HFFc6 (cell line): ENCODE measurements around the gene ACOT8. TPM values are rescaled to one million over a fixed set of nuclear protein-coding genes. Genes with fewer than 3 reads are reported as not detected.
A peak's percentile ranks its signal among the peaks of the same experiment; 100 is the strongest.

Experiments
- DNase-seq: peaks from one replicate; pipeline ENCODE4 v3.0.0-alpha.2; 2018
- H3K27ac Mint-ChIP-seq: 2 replicates; pipeline ENCODE4 v1.8.0; 2020; ENCODE audit warnings: mild to moderate bottlenecking, mixed read lengths
- H3K27me3 Mint-ChIP-seq: 2 replicates; pipeline ENCODE4 v1.8.0; 2021; ENCODE audit warnings: mild to moderate bottlenecking, moderate library complexity, mixed read lengths; ENCODE audit not compliant: insufficient read depth
- H3K36me3 Mint-ChIP-seq: 2 replicates; pipeline ENCODE4 v1.8.0; 2021; ENCODE audit warnings: low read depth, mixed read lengths
- H3K4me1 Mint-ChIP-seq: 2 replicates; pipeline ENCODE4 v1.8.0; 2020; ENCODE audit warnings: low read depth, mixed read lengths
- H3K4me3 Mint-ChIP-seq: 2 replicates; pipeline ENCODE4 v1.8.0; 2020; ENCODE audit warnings: mild to moderate bottlenecking, moderate library complexity, mixed read lengths
- H3K9me3 Mint-ChIP-seq: 2 replicates; pipeline ENCODE4 v1.8.0; 2020; ENCODE audit warnings: mild to moderate bottlenecking, mixed read lengths
- total RNA-seq, 6 experiments: library from RNA; stranded (reverse); fragmentation: NEBNext Ultra II Directional; extraction: Animal tissue kit (Norgen Biotek cat#: 25700); gene quantifications; 2 replicates in 1 of 6; 3 replicates in 5 of 6; pipeline ENCODE4 v1.2.3, GENCODE V29; 2021
- TF ChIP-seq, protein P1 (sequence below): fragments of 200-600 bp; sonication (generic); IDR thresholded peaks from 2 replicates; pipeline ENCODE4 v1.5.0; 2021; ENCODE audit warnings: antibody characterized with exemption, mild to moderate bottlenecking

The ACOT8 gene
- total RNA-seq, 6 experiments from 2014 or later, result 24.2 to 31.2 (median 26.4) TPM

DNA sequence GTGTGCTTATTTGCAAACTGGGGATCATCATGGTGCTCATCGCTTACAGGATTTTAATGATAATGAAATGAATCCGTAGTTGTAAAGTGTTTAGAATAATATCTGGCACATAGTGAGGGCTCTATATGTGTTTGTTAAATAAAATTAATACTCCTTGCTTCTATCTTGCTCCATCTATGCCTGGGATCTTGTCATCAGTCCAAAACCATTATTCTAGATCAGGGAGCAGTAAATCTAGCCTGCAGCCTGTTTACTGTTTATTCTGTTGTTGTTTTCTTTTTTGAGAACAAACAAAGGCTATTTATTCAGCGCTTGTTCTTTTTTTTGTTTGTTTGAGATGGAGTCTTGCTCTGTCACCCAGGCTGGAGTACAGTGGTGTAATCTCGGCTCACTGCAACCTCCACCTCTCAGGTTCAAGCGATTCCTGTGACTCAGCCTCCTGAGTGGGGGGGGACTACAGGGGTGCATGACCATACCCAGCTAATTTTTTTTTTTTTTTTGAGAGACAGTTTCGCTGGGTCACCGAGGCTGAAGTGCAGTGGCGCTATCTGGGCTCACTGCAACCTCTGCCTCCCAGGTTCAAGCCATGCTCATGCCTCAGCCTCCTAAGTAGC is 8.1 kb downstream of the ACOT8 start:
- TF ChIP-seq, protein P1, sequence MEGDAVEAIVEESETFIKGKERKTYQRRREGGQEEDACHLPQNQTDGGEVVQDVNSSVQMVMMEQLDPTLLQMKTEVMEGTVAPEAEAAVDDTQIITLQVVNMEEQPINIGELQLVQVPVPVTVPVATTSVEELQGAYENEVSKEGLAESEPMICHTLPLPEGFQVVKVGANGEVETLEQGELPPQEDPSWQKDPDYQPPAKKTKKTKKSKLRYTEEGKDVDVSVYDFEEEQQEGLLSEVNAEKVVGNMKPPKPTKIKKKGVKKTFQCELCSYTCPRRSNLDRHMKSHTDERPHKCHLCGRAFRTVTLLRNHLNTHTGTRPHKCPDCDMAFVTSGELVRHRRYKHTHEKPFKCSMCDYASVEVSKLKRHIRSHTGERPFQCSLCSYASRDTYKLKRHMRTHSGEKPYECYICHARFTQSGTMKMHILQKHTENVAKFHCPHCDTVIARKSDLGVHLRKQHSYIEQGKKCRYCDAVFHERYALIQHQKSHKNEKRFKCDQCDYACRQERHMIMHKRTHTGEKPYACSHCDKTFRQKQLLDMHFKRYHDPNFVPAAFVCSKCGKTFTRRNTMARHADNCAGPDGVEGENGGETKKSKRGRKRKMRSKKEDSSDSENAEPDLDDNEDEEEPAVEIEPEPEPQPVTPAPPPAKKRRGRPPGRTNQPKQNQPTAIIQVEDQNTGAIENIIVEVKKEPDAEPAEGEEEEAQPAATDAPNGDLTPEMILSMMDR, result no peak
- Mint-ChIP-seq H3K4me3 (no peak overlapping the region), H3K4me1 (no peaks in the 10 kb centered on the region), H3K27ac (no peak overlapping the region), H3K27me3 (peaks cover 2% of the 10 kb centered on the region; the same call in 1 of the 2 replicates), H3K9me3 (no peaks in the 10 kb centered on the region), H3K36me3 (peaks cover 8% of the 10 kb centered on the region; the same call in 1 of the 2 replicates)
- DNase-seq, result no peak

DNA sequence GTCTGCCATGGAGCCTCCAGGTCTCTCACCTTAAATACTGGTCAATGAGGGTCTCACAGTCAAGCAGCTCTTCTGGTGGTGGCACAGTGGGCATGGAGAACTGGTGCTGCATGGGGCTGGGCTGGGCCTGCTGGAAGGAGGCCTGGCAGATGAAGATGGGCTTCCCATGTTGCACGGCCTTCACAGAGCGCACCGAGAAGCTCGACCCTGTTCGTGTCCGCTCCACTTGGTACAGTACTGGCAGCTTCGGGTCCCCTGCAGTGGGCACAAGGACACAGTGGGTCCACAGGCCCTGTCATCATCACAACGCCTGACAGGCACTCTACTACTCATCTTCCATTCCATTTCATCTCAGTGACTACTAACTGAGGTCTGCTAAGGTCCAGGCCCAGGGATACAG is 8.8 kb downstream of the ACOT8 start:
- no peak overlapping the region; the same call in 1 of the 2 replicates for H3K27ac Mint-ChIP-seq
- peaks cover 10% of the 10 kb centered on the region; the same call in 1 of the 2 replicates for H3K36me3 Mint-ChIP-seq
- no peaks in the 10 kb centered on the region for H3K9me3 Mint-ChIP-seq
- H3K4me3 Mint-ChIP-seq, result no peak overlapping the region
- TF ChIP-seq, protein P1, result no peak
- no peaks in the 10 kb centered on the region for H3K4me1 Mint-ChIP-seq
- peaks cover 2% of the 10 kb centered on the region; the same call in 1 of the 2 replicates for H3K27me3 Mint-ChIP-seq
- no peak for DNase-seq

DNA sequence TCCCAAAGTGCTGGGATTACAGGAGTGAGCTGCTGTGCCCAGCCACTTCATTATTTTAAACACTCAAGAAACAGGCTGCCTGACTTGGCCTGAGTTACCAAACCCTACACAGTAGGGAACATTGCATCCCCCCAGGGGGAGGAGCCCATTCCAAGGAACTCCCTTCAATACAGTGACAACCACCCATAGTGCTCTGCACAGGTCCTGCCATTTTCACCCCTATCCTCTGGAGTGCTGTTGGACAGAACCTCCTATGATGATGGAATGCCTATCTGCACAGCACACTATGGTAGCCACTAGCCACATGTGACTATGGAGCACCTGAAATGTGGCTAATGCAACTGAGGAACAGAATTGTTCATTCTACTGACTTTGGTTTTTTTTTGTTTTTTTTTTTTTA is 11.7 kb downstream of the ACOT8 start:
- Mint-ChIP-seq H3K4me1 (peaks cover 12% of the 10 kb centered on the region), H3K27me3 (peaks cover 2% of the 10 kb centered on the region; the same call in 1 of the 2 replicates), H3K27ac (no peak overlapping the region), H3K36me3 (peaks cover 13% of the 10 kb centered on the region; the same call in 1 of the 2 replicates), H3K4me3 (no peak overlapping the region), H3K9me3 (no peaks in the 10 kb centered on the region)
- TF ChIP-seq, protein P1, result no peak
- no peak for DNase-seq

DNA sequence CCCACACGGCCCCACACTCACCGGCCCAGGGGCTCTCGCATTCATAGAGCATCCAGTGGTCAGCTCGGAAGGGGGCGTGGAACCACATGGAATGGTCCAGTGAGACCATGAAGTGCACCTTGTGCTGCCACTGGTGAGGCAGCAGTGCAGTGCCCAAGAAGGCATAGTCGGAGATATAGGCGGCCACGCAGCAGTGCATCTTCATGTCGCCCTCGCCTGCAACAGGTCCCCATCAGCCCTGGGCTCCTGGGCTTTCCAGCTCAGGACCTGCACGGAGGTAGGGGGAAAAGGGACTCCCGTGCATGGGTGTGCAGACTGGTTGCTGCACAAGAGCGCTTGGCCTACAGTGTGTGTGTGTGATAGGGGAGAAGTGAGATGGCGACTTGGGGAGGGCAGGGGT is 13.7 kb downstream of the ACOT8 start:
- Mint-ChIP-seq H3K36me3 (0 out of 2 replicates have a peak, but pooled peaks cover 9% of the 10 kb centered on the region), H3K27me3 (peaks cover 2% of the 10 kb centered on the region; the same call in 1 of the 2 replicates), H3K4me3 (no peak overlapping the region), H3K9me3 (no peaks in the 10 kb centered on the region), H3K27ac (no peak overlapping the region), H3K4me1 (peaks cover 12% of the 10 kb centered on the region)
- TF ChIP-seq, protein P1, result no peak
- DNase-seq, result no peak

DNA sequence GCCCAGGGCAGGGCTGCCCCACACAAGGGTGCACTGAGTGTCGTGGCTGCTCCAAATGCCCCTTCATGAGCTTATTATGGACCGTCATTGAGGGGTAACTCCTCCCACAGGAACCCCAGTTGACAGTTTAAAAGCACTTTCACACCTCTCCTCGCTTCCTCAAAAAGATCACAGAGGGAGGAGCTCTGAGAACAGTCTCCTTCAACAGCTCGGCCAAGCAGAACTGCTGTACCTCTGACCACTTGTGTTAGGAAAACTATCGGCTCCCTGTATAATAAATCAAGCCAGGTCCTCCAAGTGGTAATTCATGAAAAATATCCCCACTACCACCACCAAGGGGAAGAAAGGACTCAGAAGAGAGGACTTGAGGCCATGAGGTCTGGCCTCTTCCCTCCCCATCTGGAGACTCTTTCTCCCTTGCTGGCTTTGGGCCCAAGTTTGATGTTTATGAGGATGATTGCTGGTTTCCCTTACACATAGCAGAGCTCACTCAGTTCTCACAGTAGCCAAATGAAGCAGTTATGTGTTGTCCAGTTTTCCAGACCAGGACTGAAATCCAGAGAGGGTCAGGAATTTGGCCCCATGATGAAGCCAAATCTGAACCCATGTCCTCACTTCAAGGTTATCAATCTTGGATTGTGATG is 14.9 kb downstream of the ACOT8 start:
- Mint-ChIP-seq H3K27ac (peak overlapping the region; percentile 66), H3K4me1 (peaks cover 14% of the 10 kb centered on the region)

More for the DNA sequence above, 14.9 kb downstream of the ACOT8 start:
- H3K36me3 Mint-ChIP-seq, result 0 out of 2 replicates have a peak, but pooled peaks cover 9% of the 10 kb centered on the region
- peaks cover 2% of the 10 kb centered on the region; the same call in 1 of the 2 replicates for H3K27me3 Mint-ChIP-seq
- H3K4me3 Mint-ChIP-seq, result no peak overlapping the region
- no peaks in the 10 kb centered on the region for H3K9me3 Mint-ChIP-seq
- peak; percentile 42 for DNase-seq
- TF ChIP-seq, protein P1, result 0 out of 2 replicates have a peak, but pooled peaks have one; percentile 8
